Parathyroid adenoma (tissue), 2 donors: ENCODE data around the gene CTDSPL.

ENCODE experiments used
- H2AFZ ChIP-seq: fragments of 300-600 bp; sonication (generic); one replicate; pipeline ENCODE4 v1.7.0; 2017; ENCODE audit warnings: antibody characterized with exemption, mild to moderate bottlenecking
- H3K27ac ChIP-seq: fragments of 300-600 bp; sonication (generic); one replicate; pipeline ENCODE4 v1.7.0; 2017
- H3K27me3 ChIP-seq: fragments of 300-600 bp; sonication (generic); one replicate; pipeline ENCODE4 v1.7.0; 2017; ENCODE audit warnings: low read length; ENCODE audit not compliant: control insufficient read depth, insufficient read depth
- H3K36me3 ChIP-seq: fragments of 300-600 bp; sonication (generic); one replicate; pipeline ENCODE4 v1.7.0; 2017; ENCODE audit warnings: low read length; ENCODE audit not compliant: control insufficient read depth, insufficient read depth
- H3K4me1 ChIP-seq: fragments of 300-600 bp; sonication (generic); one replicate; pipeline ENCODE4 v1.7.0; 2017; ENCODE audit warnings: control low read depth
- H3K4me2 ChIP-seq: fragments of 300-600 bp; sonication (generic); one replicate; pipeline ENCODE4 v1.7.0; 2017; ENCODE audit warnings: low read length
- H3K4me3 ChIP-seq: fragments of 300-600 bp; sonication (generic); one replicate; pipeline ENCODE4 v1.7.0; 2017; ENCODE audit warnings: low read depth, low read length
- H3K79me2 ChIP-seq: fragments of 300-600 bp; sonication (generic); one replicate; pipeline ENCODE4 v1.7.0; 2017; ENCODE audit warnings: control low read depth
- H3K9ac ChIP-seq: fragments of 300-600 bp; sonication (generic); one replicate; pipeline ENCODE4 v1.7.0; 2017; ENCODE audit warnings: mild to moderate bottlenecking
- H3K9me3 ChIP-seq: fragments of 300-600 bp; sonication (generic); one replicate; pipeline ENCODE4 v1.7.0; 2017; ENCODE audit warnings: low read length; ENCODE audit not compliant: control insufficient read depth
- CTCF ChIP-seq: fragments of 300-600 bp; sonication (generic); IDR thresholded peaks from one replicate; pipeline ENCODE4 v1.7.0; 2017; ENCODE audit warnings: antibody characterized with exemption, mild to moderate bottlenecking
- donor health status: primary hyperparathyroidism.

The CTDSPL gene

GRCh38 chr3:38020342-38020726 is 158.7 kb downstream of the CTDSPL start:
- Histone ChIP-seq H3K4me2 (no peak overlapping the region), H2AFZ (no peak overlapping the region), H3K4me1 (no peaks in the 10 kb centered on the region), H3K27me3 (no peaks in the 10 kb centered on the region), H3K27ac (no peak overlapping the region), H3K36me3 (no peaks in the 10 kb centered on the region), H3K79me2 (no peaks in the 10 kb centered on the region), H3K9ac (no peak overlapping the region), H3K9me3 (no peaks in the 10 kb centered on the region), H3K4me3 (no peak overlapping the region)
- TF ChIP-seq CTCF: no peak

GRCh38 chr3:38021196-38021595 is 159.5 kb downstream of the CTDSPL start:
- no peak overlapping the region for H3K4me3 ChIP-seq
- H3K9me3 ChIP-seq: no peaks in the 10 kb centered on the region
- H3K9ac ChIP-seq: no peak overlapping the region
- no peak for TF ChIP-seq CTCF
- no peaks in the 10 kb centered on the region for H3K4me1 ChIP-seq
- no peak overlapping the region for H2AFZ ChIP-seq
- H3K27ac ChIP-seq: no peak overlapping the region
- H3K4me2 ChIP-seq: no peak overlapping the region
- no peaks in the 10 kb centered on the region for H3K79me2 ChIP-seq
- H3K36me3 ChIP-seq: no peaks in the 10 kb centered on the region
- H3K27me3 ChIP-seq: no peaks in the 10 kb centered on the region

GRCh38 chr3:38022301-38022700 is 160.6 kb downstream of the CTDSPL start:
- H2AFZ ChIP-seq: no peak overlapping the region
- H3K4me1 ChIP-seq: no peaks in the 10 kb centered on the region
- H3K36me3 ChIP-seq: no peaks in the 10 kb centered on the region
- no peak overlapping the region for H3K4me3 ChIP-seq
- no peak for TF ChIP-seq CTCF
- no peaks in the 10 kb centered on the region for H3K79me2 ChIP-seq
- H3K27me3 ChIP-seq: no peaks in the 10 kb centered on the region
- H3K4me2 ChIP-seq: no peak overlapping the region
- H3K9ac ChIP-seq: no peak overlapping the region
- H3K9me3 ChIP-seq: no peaks in the 10 kb centered on the region
- no peak overlapping the region for H3K27ac ChIP-seq

DNA sequence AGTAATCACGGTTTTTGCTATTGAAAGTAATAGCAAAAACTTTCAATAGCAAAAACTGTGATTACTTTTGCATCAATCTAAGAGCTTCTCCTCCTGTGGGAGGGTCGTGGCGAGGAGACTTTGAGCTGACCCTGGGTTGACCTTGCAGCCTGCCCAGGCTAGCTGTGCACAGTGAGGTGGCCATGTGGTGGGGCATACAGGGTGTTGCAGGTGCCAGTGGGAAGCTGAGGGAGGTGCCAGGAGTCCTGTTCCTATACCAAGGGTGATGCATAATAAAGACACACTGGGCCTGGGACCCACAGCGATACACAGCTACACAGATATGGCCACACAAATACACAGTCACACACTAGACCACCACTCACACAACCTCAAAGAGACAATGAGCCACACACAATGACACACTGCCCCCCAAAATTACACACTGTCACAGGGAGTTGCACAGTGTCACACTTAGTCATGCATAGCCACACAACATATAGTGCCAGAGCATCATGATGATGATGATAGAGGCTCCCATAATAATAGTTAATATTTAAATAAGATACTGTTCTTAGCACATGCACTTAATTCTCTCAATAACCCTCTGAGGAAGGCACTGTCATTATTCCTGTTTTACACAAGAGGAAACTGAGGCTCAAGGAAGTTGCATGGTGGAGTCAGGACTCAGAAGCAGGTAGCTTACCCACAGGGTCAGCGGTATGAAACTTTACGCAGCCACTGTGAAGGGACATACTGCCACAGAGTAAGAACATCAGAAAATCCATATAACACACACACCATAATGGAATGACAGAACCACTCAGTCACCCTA is 161.4 kb downstream of the CTDSPL start:
- Histone ChIP-seq H3K27me3 (no peaks in the 10 kb centered on the region), H2AFZ (peak overlapping the region; percentile 84), H3K36me3 (no peaks in the 10 kb centered on the region), H3K4me1 (no peaks in the 10 kb centered on the region), H3K9me3 (no peaks in the 10 kb centered on the region), H3K9ac (no peak overlapping the region), H3K27ac (peak overlapping the region; percentile 94), H3K4me2 (peak overlapping the region; percentile 87), H3K4me3 (peak overlapping the region; percentile 90), H3K79me2 (no peaks in the 10 kb centered on the region)
- no peak for TF ChIP-seq CTCF

DNA sequence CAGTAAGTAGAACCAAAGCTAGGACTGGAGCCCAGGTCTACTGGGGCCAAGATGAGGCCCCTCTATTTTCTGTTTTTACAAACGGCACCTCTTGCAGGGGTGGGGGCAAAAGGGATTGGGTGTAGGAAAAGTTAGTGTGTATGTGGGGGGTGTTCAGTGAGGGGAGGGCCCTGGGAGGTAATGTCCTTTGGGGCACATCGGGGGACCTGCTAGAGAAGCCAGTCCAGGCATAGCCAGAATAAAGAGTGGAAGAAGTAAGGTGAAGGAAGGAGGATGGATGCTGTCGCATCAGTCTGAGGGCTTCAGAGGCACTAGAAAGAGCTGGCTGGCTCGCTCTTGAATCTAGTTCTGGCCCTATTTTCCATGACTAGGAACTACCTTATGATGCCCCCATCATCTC is 165.2 kb downstream of the CTDSPL start:
- peaks cover 18% of the 10 kb centered on the region for H3K4me1 ChIP-seq
- H2AFZ ChIP-seq: no peak overlapping the region
- H3K9ac ChIP-seq: no peak overlapping the region
- no peak for TF ChIP-seq CTCF
- no peak overlapping the region for H3K4me2 ChIP-seq
- no peak overlapping the region for H3K27ac ChIP-seq
- H3K9me3 ChIP-seq: no peaks in the 10 kb centered on the region
- H3K27me3 ChIP-seq: no peaks in the 10 kb centered on the region
- H3K36me3 ChIP-seq: no peaks in the 10 kb centered on the region
- no peaks in the 10 kb centered on the region for H3K79me2 ChIP-seq
- H3K4me3 ChIP-seq: no peak overlapping the region
